H1 (cell line): ENCODE data around the gene SERP1. TPM values are rescaled to one million over a fixed set of nuclear protein-coding genes. Genes with fewer than 3 reads are reported as not detected.

ENCODE experiments used
- CBX8 ChIP-seq: fragments of 300-800, 300-1000 bp; sonication (generic); IDR thresholded peaks from 2 replicates; pipeline ENCODE4 v1.7.1; 2016; ENCODE audit warnings: low read depth, low read length, borderline replicate concordance
- CHD7 ChIP-seq: fragments of 300-600 bp; sonication (generic); IDR thresholded peaks from 2 replicates; pipeline ENCODE4 v1.7.1; 2012; ENCODE audit warnings: low read length, moderate library complexity, mild to moderate bottlenecking, inconsistent platforms; ENCODE audit not compliant: insufficient replicate concordance
- NANOG ChIP-seq: IDR thresholded peaks from 2 replicates; pipeline ENCODE4 v1.6.1; 2011; ENCODE audit warnings: low read length, low read depth, mild to moderate bottlenecking, inconsistent platforms; ENCODE audit not compliant: insufficient read depth, poor library complexity, severe bottlenecking
- NRF1 ChIP-seq: IDR thresholded peaks from 2 replicates; pipeline ENCODE4 v1.6.1; 2011; ENCODE audit warnings: mild to moderate bottlenecking, low read depth, low read length, improper control_type of control experiment
- PHF8 ChIP-seq: fragments of 200-600 bp; sonication (generic); conservative IDR thresholded peaks from 2 replicates; pipeline ENCODE4 v1.7.1; 2012; ENCODE audit warnings: low read depth, mild to moderate bottlenecking, inconsistent platforms, low read length, moderate library complexity
- SP1 ChIP-seq: IDR thresholded peaks from 2 replicates; pipeline ENCODE4 v1.6.1; 2011; ENCODE audit warnings: low read depth, low read length
- TAF7 ChIP-seq: optimal IDR thresholded peaks from 2 replicates; pipeline ENCODE3; 2011; ENCODE audit warnings: low read depth, mild to moderate bottlenecking, inconsistent platforms, low read length, moderate library complexity, borderline replicate concordance
- TBP ChIP-seq: IDR thresholded peaks from 2 replicates; pipeline ENCODE4 v1.6.1; 2011; ENCODE audit warnings: low read depth, low read length, improper control_type of control experiment
- ZNF274 ChIP-seq: IDR thresholded peaks from 2 replicates; pipeline ENCODE4 v1.7.0; 2012; ENCODE audit warnings: low read length, borderline replicate concordance; ENCODE audit errors: extremely low read depth
- polyA plus RNA-seq, 7 experiments: library from polyadenylated mRNA; depleted of rRNA in 3 of 7; stranded (reverse) in 5 of 7; unstranded in 2 of 7; fragments of >200 nt in 5 of 7; fragments of 200-250 nt in 2 of 7; gene quantifications; 1 replicate in 5 of 7; 2 replicates in 1 of 7; 4 replicates in 1 of 7; pipeline versions ENCODE4 v1.2.1 to v1.2.3, GENCODE V29; 2011 to 2013; ENCODE audit warnings: missing spikeins in 2 of 7, mixed read lengths in 2 of 7
- total RNA-seq: library from RNA; stranded (reverse); fragmentation: NEBNext Ultra II Directional; extraction: Animal tissue kit (Norgen Biotek cat#: 25700); gene quantifications from 2 replicates; pipeline ENCODE4 v1.2.1, GENCODE V29; 2021

The SERP1 gene
- total and polyA plus RNA-seq, 2 of the 8 experiments (the other 6 are each of a cell fraction or from before 2014, with no cell fraction given), result 90.3 to 98.2 TPM

- TF ChIP-seq CHD7, result no peak
- no peak for TF ChIP-seq ZNF274
- no peak for TF ChIP-seq PHF8
- TF ChIP-seq TBP, result no peak
- no peak for TF ChIP-seq CBX8
- TF ChIP-seq NANOG, result no peak
- TF ChIP-seq TAF7, result no peak
- TF ChIP-seq NRF1, result no peak
- no peak for TF ChIP-seq SP1
Observed at GRCh38 chr3:150494411-150494977, 51.8 kb downstream of the SERP1 start (continued).
